HG03520 (cell line): ENCODE results near the gene KIF22.
"Not testable (repeated sequence)": the region's sequence is repeated elsewhere in the genome, so short reads cannot be mapped to it uniquely, and the experiment has no call there.

Source experiments
- ATAC-seq: cut with Tn5 transposase; IDR thresholded peaks from one replicate; pipeline ENCODE4 v1.9.1; 2021; ENCODE audit warnings: mild to moderate bottlenecking, moderate library complexity; ENCODE audit not compliant: unreplicated experiment

KIF22 gene

GRCh38 chr16:29793153-29793552 lies 2.6 kb downstream of the KIF22 start:
- not testable (repeated sequence) for ATAC-seq

GRCh38 chr16:29794231-29794710 lies 3.7 kb downstream of the KIF22 start:
- ATAC-seq: no peak

- ATAC-seq: no peak
Measured at GRCh38 chr16:29802416-29802935, 11.9 kb downstream of the KIF22 start.

GRCh38 chr16:29804020-29804419 lies 13.5 kb downstream of the KIF22 start:
- ATAC-seq: no peak

GRCh38 chr16:29804455-29805231 lies 14.1 kb downstream of the KIF22 start:
- ATAC-seq: no peak

GRCh38 chr16:29805232-29806098 lies 14.9 kb downstream of the KIF22 start:
- ATAC-seq: peak; percentile 49

GRCh38 chr16:29806099-29806579 lies 15.6 kb downstream of the KIF22 start, which contains the start of gene MAZ:
Gene MAZ (plus strand): TSS chr16:29806529. CDS start chr16:29806702, 173 bp downstream.
- no peak for ATAC-seq

GRCh38 chr16:29806641-29807425 lies 16.3 kb downstream of the KIF22 start:
- ATAC-seq: no peak

GRCh38 chr16:29807426-29808218 lies 17.1 kb downstream of the KIF22 start:
- ATAC-seq: no peak

GRCh38 chr16:29808219-29808900 lies 17.8 kb downstream of the KIF22 start:
- no peak for ATAC-seq

- no peak for ATAC-seq
Measured at GRCh38 chr16:29809031-29809747, 18.6 kb downstream of the KIF22 start.

- no peak for ATAC-seq
Measured at GRCh38 chr16:29809850-29810698, 19.5 kb downstream of the KIF22 start.

GRCh38 chr16:29810699-29811169 lies 20.2 kb downstream of the KIF22 start:
- no peak for ATAC-seq

- no peak for ATAC-seq
Measured at GRCh38 chr16:29811170-29811895, 20.8 kb downstream of the KIF22 start.

- no peak for ATAC-seq
Measured at GRCh38 chr16:29811896-29812665, 21.5 kb downstream of the KIF22 start, which contains the start of gene PRRT2. Gene PRRT2 (plus strand): TSS chr16:29812193. CDS start chr16:29813055, 862 bp downstream.
